CD4-positive, alpha-beta memory T cell (primary cell): ENCODE results near the gene BMAL1. TPM values are rescaled to one million over a fixed set of nuclear protein-coding genes. Genes with fewer than 3 reads are reported as not detected.

Source experiments
- CTCF ChIA-PET: fragments of 350-600 bp; sonication (Branson Sonifier 250); formaldehyde crosslinking; loops from one replicate; lab custom pipeline; 2021; ENCODE audit warnings: inconsistent platforms; ENCODE audit not compliant: partially characterized antibody; lab: Charles Lee
- POLR2A ChIA-PET: fragments of 350-600 bp; sonication (Branson Sonifier 250); formaldehyde crosslinking; loops from one replicate; lab custom pipeline; 2021; ENCODE audit not compliant: partially characterized antibody; lab: Charles Lee
- DNase-seq, 5 donors: peaks; one replicate each; pipeline versions ENCODE4 v3.0.0 to v3.0.0-alpha.2; 2020 to 2022; ENCODE audit warnings: mixed read lengths in 1 of 5
- H3K27ac ChIP-seq: one replicate; pipeline ENCODE4 v1.7.0; 2013; ENCODE audit warnings: low read depth, low read length
- H3K27me3 ChIP-seq: 2 replicates; pipeline ENCODE4 v1.7.0; 2013; ENCODE audit warnings: mild to moderate bottlenecking, low read length, moderate library complexity; ENCODE audit not compliant: insufficient read depth
- H3K36me3 ChIP-seq: 2 replicates; pipeline ENCODE4 v1.7.0; 2013; ENCODE audit warnings: mild to moderate bottlenecking, low read length, moderate library complexity; ENCODE audit not compliant: insufficient read depth
- H3K4me1 ChIP-seq: 2 replicates; pipeline ENCODE4 v1.7.0; 2013; ENCODE audit warnings: mild to moderate bottlenecking, low read length, moderate library complexity; ENCODE audit not compliant: insufficient read depth
- H3K4me3 ChIP-seq, 2 donors: one replicate each; pipeline ENCODE4 v1.7.0; 2013; ENCODE audit warnings: low read length in 2 of 2, mild to moderate bottlenecking in 1 of 2
- H3K9me3 ChIP-seq, 2 donors: one replicate each; pipeline ENCODE4 v1.7.0; 2013; ENCODE audit warnings: low read length in 2 of 2, control low read depth in 1 of 2; ENCODE audit not compliant: control insufficient read depth in 1 of 2
- H3K27ac Mint-ChIP-seq, 7 donors: one replicate each; pipeline ENCODE4 v1.8.0; 2020 to 2021; ENCODE audit warnings: mixed read lengths in 7 of 7, mild to moderate bottlenecking in 6 of 7, inconsistent platforms in 3 of 7, moderate library complexity in 3 of 7
- H3K27me3 Mint-ChIP-seq, 2 donors: one replicate each; pipeline ENCODE4 v1.8.0; 2020 to 2021; ENCODE audit warnings: mixed read lengths in 2 of 2
- H3K36me3 Mint-ChIP-seq, 2 donors: one replicate each; pipeline ENCODE4 v1.8.0; 2020 to 2021; ENCODE audit warnings: mixed read lengths in 2 of 2, inconsistent platforms in 1 of 2, mild to moderate bottlenecking in 1 of 2
- H3K4me1 Mint-ChIP-seq, 4 donors: one replicate each; pipeline ENCODE4 v1.8.0; 2020 to 2021; ENCODE audit warnings: mixed read lengths in 4 of 4, mild to moderate bottlenecking in 1 of 4
- H3K4me3 Mint-ChIP-seq, 8 donors: one replicate each; pipeline ENCODE4 v1.8.0; 2020 to 2021; ENCODE audit warnings: mixed read lengths in 8 of 8, mild to moderate bottlenecking in 7 of 8, moderate library complexity in 6 of 8, inconsistent platforms in 3 of 8
- H3K9me3 Mint-ChIP-seq, 8 donors: one replicate each; pipeline ENCODE4 v1.8.0; 2020 to 2021; ENCODE audit warnings: mixed read lengths in 8 of 8, mild to moderate bottlenecking in 5 of 8, inconsistent platforms in 3 of 8, moderate library complexity in 1 of 8
- intact Hi-C: fragments of 100-400 bp; cut with micrococcal nuclease; formaldehyde crosslinking; loops from one replicate; pipeline ENCODE4 v1.15.1; 2023
- polyA plus RNA-seq, 2 donors: library from polyadenylated mRNA; unstranded; fragments of 300-500 nt; fragmentation: Illumina TruSeq; gene quantifications; one replicate each; pipeline ENCODE4 v1.2.3, GENCODE V29; 2021
- total RNA-seq, 2 experiments: library from RNA; stranded (reverse); gene quantifications; one replicate each; pipeline ENCODE4 v1.2.3, GENCODE V29; 2021

BMAL1 gene
- total and polyA plus RNA-seq, 4 experiments from 2014 or later: 18.8 to 112 (median 69.9) TPM

DNA sequence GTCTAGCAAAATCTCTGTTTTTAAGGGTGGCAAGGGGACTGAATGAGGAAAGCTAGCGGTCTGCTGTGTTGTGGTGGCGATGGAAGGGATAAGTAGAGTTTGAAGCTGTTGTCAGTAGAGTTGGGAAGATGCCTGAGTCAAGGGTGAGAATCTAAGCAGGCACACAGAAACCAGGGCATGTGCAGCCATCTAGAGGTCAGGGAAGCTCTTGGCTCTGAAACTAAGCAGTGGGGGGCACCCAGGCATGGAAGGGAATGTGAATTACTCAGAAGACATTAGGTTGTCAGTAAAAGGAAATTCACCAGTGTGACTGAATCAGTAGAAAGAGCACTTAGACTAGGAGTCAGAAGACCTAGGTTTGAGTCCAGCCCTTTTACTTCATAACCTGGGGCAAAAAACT lies 15.4 kb downstream of the BMAL1 start:
- Histone ChIP-seq H3K4me1 (peaks cover 79% of the 10 kb centered on the region), H3K9me3 (no peaks in the 10 kb centered on the region), H3K27me3 (no peaks in the 10 kb centered on the region), H3K27ac (no peak overlapping the region), H3K4me3 (no peak overlapping the region), H3K36me3 (no peaks in the 10 kb centered on the region)
- H3K4me3 Mint-ChIP-seq: peak overlapping the region in 6 of 8 donors; percentile 2 to 40 (median 25)
- peaks cover 0 to 5% of the 10 kb centered on the region in 2 donors for H3K36me3 Mint-ChIP-seq
- intact Hi-C loops: no loop called here
- ChIA-PET CTCF (no interaction called here), POLR2A (interaction anchor here (0.7 kb wide), 1 partner anchor 16 kb away, joined by 3 read pairs; no protein-coding TSS in a partner anchor)
- no peaks in the 10 kb centered on the region for H3K9me3 Mint-ChIP-seq
- H3K27me3 Mint-ChIP-seq: no peaks in the 10 kb centered on the region
- no peak for DNase-seq
- H3K27ac Mint-ChIP-seq: peak overlapping the region in 5 of 7 donors; percentile 3 to 73 (median 20)
- H3K4me1 Mint-ChIP-seq: peaks cover 41 to 98% (median 73%) of the 10 kb centered on the region in 4 donors

DNA sequence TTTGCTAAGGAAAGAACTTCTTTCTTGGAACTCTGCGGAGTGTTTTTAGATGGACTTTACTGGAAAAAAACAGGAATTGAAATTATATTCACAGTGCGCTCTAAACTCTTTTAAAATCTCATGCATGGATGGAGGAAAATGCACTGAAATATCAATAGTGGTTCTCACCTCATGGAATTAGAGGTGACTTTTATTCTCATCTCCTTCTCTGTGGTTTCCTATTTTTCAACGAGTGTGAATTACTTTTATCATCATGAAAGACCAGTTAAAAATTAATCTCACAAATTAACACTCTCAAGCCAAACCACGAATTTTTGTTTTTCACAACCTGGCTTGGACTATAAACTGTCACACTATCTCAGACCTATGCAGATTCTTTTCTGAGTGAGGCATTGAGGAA lies 16.6 kb downstream of the BMAL1 start:
- H3K9me3 ChIP-seq: no peaks in the 10 kb centered on the region
- Mint-ChIP-seq H3K36me3 (peaks cover 4 to 10% of the 10 kb centered on the region in 2 donors), H3K4me1 (peaks cover 29 to 91% (median 76%) of the 10 kb centered on the region in 4 donors), H3K27ac (peak overlapping the region in 2 of 7 donors; percentile 28 to 56), H3K4me3 (peak overlapping the region in 1 of 8 donors; percentile 84), H3K9me3 (no peaks in the 10 kb centered on the region), H3K27me3 (no peaks in the 10 kb centered on the region)
- CTCF ChIA-PET: no interaction called here
- POLR2A ChIA-PET: interaction anchor here (1.2 to 1.7 kb wide), 2 partner anchors 9 to 15 kb away, joined by 4 to 6 read pairs; no protein-coding TSS in a partner anchor
- no peak overlapping the region for H3K4me3 ChIP-seq
- H3K4me1 ChIP-seq: peaks cover 79% of the 10 kb centered on the region
- no peaks in the 10 kb centered on the region for H3K36me3 ChIP-seq
- H3K27me3 ChIP-seq: no peaks in the 10 kb centered on the region
- DNase-seq: no peak
- H3K27ac ChIP-seq: no peak overlapping the region
- intact Hi-C loops: no loop called here

DNA sequence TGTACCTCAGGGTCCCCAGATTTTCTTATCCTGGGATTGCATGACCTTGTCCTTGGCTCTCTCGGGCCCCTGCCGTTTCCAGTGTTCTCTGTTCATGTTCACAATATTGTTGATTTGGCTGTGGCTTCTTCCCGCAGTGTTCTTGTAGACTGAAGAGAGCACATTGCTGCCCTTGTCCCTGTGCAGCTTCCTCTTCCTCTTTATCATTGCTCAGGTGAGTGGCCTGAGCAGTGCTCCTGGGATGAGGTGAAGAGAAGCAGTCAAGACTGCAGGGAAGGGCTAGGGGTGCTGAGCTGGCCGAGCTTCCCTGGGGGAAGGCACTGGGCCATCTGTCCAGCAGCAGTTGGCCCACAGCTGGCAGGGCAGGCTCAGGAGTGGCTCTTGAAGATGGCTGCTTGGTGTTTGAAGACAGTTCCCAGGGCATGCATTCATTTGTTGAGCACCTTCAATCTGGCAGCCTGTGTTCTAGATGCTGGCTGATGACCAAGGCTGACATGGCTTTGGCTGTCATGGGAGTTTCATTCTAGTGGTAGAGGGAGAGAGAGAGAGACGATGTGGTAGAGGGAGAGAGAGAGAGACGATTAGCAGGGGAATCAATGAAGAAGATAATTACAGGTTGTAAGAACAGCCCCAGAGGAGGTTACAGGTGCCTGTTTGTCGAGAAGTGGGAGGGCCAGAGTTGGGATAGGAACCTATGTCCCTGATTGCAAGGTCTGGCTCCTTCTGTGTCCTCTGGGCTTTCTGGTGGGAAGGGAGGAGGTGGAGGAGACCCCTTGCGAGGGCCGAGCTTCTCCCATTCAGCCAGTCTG lies 17.4 kb downstream of the BMAL1 start:
- Histone ChIP-seq H3K9me3 (no peaks in the 10 kb centered on the region), H3K4me1 (peaks cover 87% of the 10 kb centered on the region), H3K4me3 (no peak overlapping the region), H3K27ac (no peak overlapping the region), H3K36me3 (no peaks in the 10 kb centered on the region), H3K27me3 (no peaks in the 10 kb centered on the region)
- intact Hi-C loops: no loop called here
- H3K27me3 Mint-ChIP-seq: no peaks in the 10 kb centered on the region
- DNase-seq: no peak
- ChIA-PET CTCF (interaction anchor here (1.0 kb wide), 1 partner anchor 8 kb away, joined by 3 read pairs; no protein-coding TSS in a partner anchor), POLR2A (interaction anchor here (1.2 to 1.7 kb wide), 2 partner anchors 8 to 16 kb away, joined by 4 to 6 read pairs; no protein-coding TSS in a partner anchor)
- H3K4me3 Mint-ChIP-seq: peak overlapping the region in 7 of 8 donors; percentile 2 to 84 (median 49)
- H3K4me1 Mint-ChIP-seq: peaks cover 23 to 83% (median 76%) of the 10 kb centered on the region in 4 donors
- peaks cover 7 to 9% of the 10 kb centered on the region in 2 donors for H3K36me3 Mint-ChIP-seq
- H3K27ac Mint-ChIP-seq: peak overlapping the region; percentile 11 to 86 (median 24)
- no peaks in the 10 kb centered on the region for H3K9me3 Mint-ChIP-seq

DNA sequence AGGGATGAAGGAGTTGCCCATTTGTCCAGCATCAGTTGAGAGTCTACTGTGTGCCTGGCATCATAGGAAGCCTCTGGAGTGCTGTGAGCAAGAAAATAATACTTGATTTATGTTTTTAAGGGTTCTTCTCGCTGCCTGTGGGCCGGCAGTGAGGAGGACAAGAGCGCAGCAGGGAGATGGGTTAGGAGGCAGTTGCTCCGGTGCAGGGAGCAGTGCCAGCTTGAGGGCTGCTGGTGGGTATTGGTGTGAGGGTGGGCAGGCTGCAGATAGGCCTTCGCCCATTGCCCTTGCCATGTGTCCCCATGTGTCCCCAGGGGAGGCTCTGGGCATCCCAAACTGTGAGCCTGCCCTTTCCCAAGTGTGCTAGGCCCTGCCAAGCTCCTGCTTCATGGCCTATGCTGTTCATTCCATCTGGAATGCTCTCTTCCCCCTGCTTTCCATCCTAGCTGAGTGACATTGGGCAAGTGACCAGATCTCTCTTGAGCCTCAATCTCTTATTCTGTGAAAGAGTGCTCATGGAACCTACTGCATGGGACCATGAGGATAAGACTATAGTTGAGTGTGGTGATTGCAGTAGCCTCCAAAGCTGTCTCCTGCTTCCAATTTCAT lies 19.8 kb downstream of the BMAL1 start:
- Mint-ChIP-seq H3K9me3 (no peaks in the 10 kb centered on the region), H3K4me1 (peaks cover 0 to 87% (median 72%) of the 10 kb centered on the region in 4 donors), H3K27ac (peak overlapping the region; percentile 25 to 82 (median 72)), H3K4me3 (peak overlapping the region in 7 of 8 donors; percentile 4 to 71 (median 36)), H3K36me3 (peaks cover 7% of the 10 kb centered on the region in 2 donors), H3K27me3 (no peaks in the 10 kb centered on the region)
- Histone ChIP-seq H3K36me3 (no peaks in the 10 kb centered on the region), H3K27ac (no peak overlapping the region), H3K27me3 (no peaks in the 10 kb centered on the region), H3K4me3 (no peak overlapping the region), H3K4me1 (peaks cover 99% of the 10 kb centered on the region), H3K9me3 (no peaks in the 10 kb centered on the region)
- no peak for DNase-seq
- POLR2A ChIA-PET: interaction anchor here (1.4 to 2.0 kb wide), 5 partner anchors 11 to 38 kb away, joined by 4 to 8 read pairs (median 4); no protein-coding TSS in a partner anchor
- CTCF ChIA-PET: interaction anchor here (0.9 to 2.5 kb wide), 4 partner anchors 10 to 59 kb away, joined by 3 to 12 read pairs (median 3); no protein-coding TSS in a partner anchor
- intact Hi-C loops: no loop called here

DNA sequence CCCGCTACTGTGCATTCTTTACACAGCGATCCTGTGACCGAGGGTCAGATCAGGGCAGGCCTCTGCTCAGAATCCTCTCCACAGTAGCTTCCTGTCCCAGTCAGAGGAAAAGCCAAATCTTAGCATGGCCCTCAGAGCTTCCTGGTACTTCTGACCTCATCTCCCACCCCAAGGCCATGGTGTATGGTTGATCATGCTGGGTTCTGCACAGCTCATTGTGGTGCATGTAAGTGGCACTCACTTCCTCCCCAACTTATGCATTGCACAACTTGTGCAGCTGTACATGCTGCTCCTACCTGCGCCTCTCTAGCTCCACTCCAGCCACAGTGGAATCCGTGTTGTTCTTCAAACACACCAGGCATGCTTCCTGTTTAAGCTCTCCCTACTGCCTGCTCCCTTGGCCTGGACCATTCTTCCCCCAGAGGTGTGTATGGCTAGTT lies 20.3 kb downstream of the BMAL1 start:
- no peaks in the 10 kb centered on the region for H3K9me3 Mint-ChIP-seq
- H3K4me3 Mint-ChIP-seq: peak overlapping the region in 7 of 8 donors; percentile 4 to 71 (median 36)
- H3K27ac ChIP-seq: no peak overlapping the region
- no peak for DNase-seq
- no peaks in the 10 kb centered on the region for H3K27me3 Mint-ChIP-seq
- H3K9me3 ChIP-seq: no peaks in the 10 kb centered on the region
- H3K36me3 ChIP-seq: no peaks in the 10 kb centered on the region
- peaks cover 7 to 10% of the 10 kb centered on the region in 2 donors for H3K36me3 Mint-ChIP-seq
- H3K27me3 ChIP-seq: no peaks in the 10 kb centered on the region
- intact Hi-C loops: no loop called here
- H3K4me1 ChIP-seq: peaks cover 99% of the 10 kb centered on the region
- H3K27ac Mint-ChIP-seq: peak overlapping the region in 6 of 7 donors; percentile 58 to 82 (median 74)
- POLR2A ChIA-PET: interaction anchor here (1.6 to 2.0 kb wide), 4 partner anchors 10 to 37 kb away, joined by 4 to 8 read pairs (median 4); no protein-coding TSS in a partner anchor
- CTCF ChIA-PET: interaction anchor here (0.9 to 2.5 kb wide), 4 partner anchors 11 to 59 kb away, joined by 3 to 12 read pairs (median 3); no protein-coding TSS in a partner anchor
- no peak overlapping the region for H3K4me3 ChIP-seq
- peaks cover 0 to 87% (median 70%) of the 10 kb centered on the region in 4 donors for H3K4me1 Mint-ChIP-seq

DNA sequence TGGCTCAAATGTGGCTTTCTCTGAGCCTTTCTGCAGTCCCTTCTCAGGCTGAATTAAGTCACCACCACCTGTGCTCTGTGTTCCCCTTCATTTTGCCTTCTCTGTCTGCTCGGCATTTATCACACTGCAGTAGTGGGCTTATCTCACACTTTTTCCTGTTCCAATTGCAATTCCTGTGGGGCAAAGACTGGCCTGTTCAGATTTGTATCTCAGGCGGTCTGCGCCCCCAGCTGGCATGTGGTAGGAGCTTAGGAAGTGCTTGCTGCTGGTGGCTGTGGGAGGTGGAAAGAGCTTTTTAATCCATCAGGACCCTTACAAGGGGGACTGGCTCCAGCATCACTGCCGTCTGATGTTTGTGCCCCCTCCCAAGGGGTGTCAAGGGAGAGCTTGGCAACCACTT lies 21.2 kb downstream of the BMAL1 start:
- intact Hi-C loops: no loop called here
- ChIA-PET CTCF (interaction anchor here (0.7 to 1.9 kb wide), 4 partner anchors 12 to 60 kb away, joined by 3 to 7 read pairs (median 3); no protein-coding TSS in a partner anchor), POLR2A (interaction anchor here (1.6 kb wide), 1 partner anchor 12 kb away, joined by 4 read pairs; no protein-coding TSS in a partner anchor)
- Mint-ChIP-seq H3K27ac (peak overlapping the region in 4 of 7 donors; percentile 0 to 80 (median 64)), H3K36me3 (peaks cover 10 to 13% of the 10 kb centered on the region in 2 donors), H3K4me3 (peak overlapping the region in 5 of 8 donors; percentile 16 to 45 (median 21)), H3K4me1 (peaks cover 0 to 89% (median 67%) of the 10 kb centered on the region in 4 donors), H3K27me3 (no peaks in the 10 kb centered on the region), H3K9me3 (peaks cover 0 to under 1% (median 0%) of the 10 kb centered on the region in 8 donors)
- Histone ChIP-seq H3K9me3 (no peaks in the 10 kb centered on the region), H3K36me3 (no peaks in the 10 kb centered on the region), H3K4me1 (peaks cover 99% of the 10 kb centered on the region), H3K27ac (no peak overlapping the region), H3K27me3 (no peaks in the 10 kb centered on the region), H3K4me3 (no peak overlapping the region)
- no peak for DNase-seq
